Suprapubic skin (tissue), 4 donors: Measurements from ENCODE around the gene SLC30A1. TPM values are rescaled to one million over a fixed set of nuclear protein-coding genes. Genes with fewer than 3 reads are reported as not detected.
A peak's percentile ranks its signal among the peaks of the same experiment; 100 is the strongest.
"Not testable (repeated sequence)": the region's sequence is repeated elsewhere in the genome, so short reads cannot be mapped to it uniquely, and the experiment has no call there.

Experiments
- DNase-seq, 2 donors: peaks; one replicate each; pipeline ENCODE4 v3.0.0-alpha.2; 2019; ENCODE audit warnings: low spot score in 2 of 2
- H3K27ac ChIP-seq: fragments of 200-600 bp; sonication (generic); one replicate; pipeline ENCODE4 v1.5.1; 2019
- H3K27me3 ChIP-seq: fragments of 200-600 bp; sonication (generic); one replicate; pipeline ENCODE4 v1.5.1; 2019
- H3K36me3 ChIP-seq: fragments of 200-600 bp; sonication (generic); one replicate; pipeline ENCODE4 v1.5.1; 2019
- H3K4me1 ChIP-seq: fragments of 200-600 bp; sonication (generic); one replicate; pipeline ENCODE4 v1.5.1; 2019
- H3K4me3 ChIP-seq: fragments of 200-600 bp; sonication (generic); one replicate; pipeline ENCODE4 v1.5.1; 2019; ENCODE audit warnings: mild to moderate bottlenecking
- H3K9me3 ChIP-seq: fragments of 200-600 bp; sonication (generic); one replicate; pipeline ENCODE4 v1.5.1; 2019
- EP300 ChIP-seq: sonication (generic); formaldehyde crosslinking; IDR thresholded peaks from one replicate; pipeline ENCODE4 v1.6.1; 2017; ENCODE audit warnings: antibody characterized with exemption
- POLR2A ChIP-seq, 2 donors: fragments of 450-650 bp; IDR thresholded peaks; one replicate each; pipeline ENCODE4 v1.6.1; 2017; ENCODE audit warnings: antibody characterized with exemption in 2 of 2, mild to moderate bottlenecking in 2 of 2, moderate library complexity in 2 of 2
- POLR2AphosphoS5 ChIP-seq, 3 donors: sonication (generic); formaldehyde crosslinking; IDR thresholded peaks; one replicate each; pipeline ENCODE4 v1.6.1; 2017; ENCODE audit warnings: antibody characterized with exemption in 3 of 3
- WGBS: methylation state at CpG from one replicate; pipeline ENCODE4 v1.1.5; 2018; 5-methylcytosine and 5-hydroxymethylcytosine counted together
- total RNA-seq, 4 donors: library from RNA; depleted of rRNA; stranded (reverse); fragments of >200 nt; gene quantifications; one replicate each; pipeline ENCODE4 v1.1.0, GENCODE V29; 2016
- TF ChIP-seq, protein P1 (sequence below), 2 donors: fragments of 200-600 bp in 1 of 2; fragments of 450-650 bp in 1 of 2; sonication (generic) in 1 of 2; IDR thresholded peaks; one replicate each; pipeline ENCODE4 v1.5.1; 2016 to 2019; ENCODE audit warnings: antibody characterized with exemption in 2 of 2, mild to moderate bottlenecking in 1 of 2, moderate library complexity in 1 of 2

Gene SLC30A1
- total RNA-seq, 4 donors from 2014 or later = 8.9 to 42.5 (median 29.8) TPM

DNA sequence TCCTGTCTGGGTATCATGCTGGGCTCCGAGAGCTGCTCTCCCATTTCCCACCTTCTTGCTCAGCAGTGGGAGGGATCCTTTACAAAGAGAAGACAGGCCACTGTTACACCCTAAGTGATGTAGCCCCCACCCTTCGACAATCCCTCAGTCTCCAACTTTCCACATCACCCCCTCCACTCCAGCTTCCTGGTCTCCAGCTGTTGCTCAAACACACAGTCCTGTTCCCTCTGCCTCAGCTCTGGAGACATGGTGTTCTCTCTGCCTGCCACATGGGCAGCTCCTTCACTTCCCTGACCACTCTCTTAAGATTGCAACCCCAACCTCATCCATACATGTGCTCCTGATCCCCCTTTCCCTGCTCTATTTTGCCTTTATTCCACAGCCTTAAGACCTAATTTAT lies 37.7 kb downstream of the SLC30A1 start:
- H3K4me1 ChIP-seq = peaks cover 10% of the 10 kb centered on the region
- TF ChIP-seq, protein P1, sequence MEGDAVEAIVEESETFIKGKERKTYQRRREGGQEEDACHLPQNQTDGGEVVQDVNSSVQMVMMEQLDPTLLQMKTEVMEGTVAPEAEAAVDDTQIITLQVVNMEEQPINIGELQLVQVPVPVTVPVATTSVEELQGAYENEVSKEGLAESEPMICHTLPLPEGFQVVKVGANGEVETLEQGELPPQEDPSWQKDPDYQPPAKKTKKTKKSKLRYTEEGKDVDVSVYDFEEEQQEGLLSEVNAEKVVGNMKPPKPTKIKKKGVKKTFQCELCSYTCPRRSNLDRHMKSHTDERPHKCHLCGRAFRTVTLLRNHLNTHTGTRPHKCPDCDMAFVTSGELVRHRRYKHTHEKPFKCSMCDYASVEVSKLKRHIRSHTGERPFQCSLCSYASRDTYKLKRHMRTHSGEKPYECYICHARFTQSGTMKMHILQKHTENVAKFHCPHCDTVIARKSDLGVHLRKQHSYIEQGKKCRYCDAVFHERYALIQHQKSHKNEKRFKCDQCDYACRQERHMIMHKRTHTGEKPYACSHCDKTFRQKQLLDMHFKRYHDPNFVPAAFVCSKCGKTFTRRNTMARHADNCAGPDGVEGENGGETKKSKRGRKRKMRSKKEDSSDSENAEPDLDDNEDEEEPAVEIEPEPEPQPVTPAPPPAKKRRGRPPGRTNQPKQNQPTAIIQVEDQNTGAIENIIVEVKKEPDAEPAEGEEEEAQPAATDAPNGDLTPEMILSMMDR (IDR thresholded peaks at IDR 0.05) = no peak
- TF ChIP-seq POLR2A (IDR thresholded peaks at IDR 0.05) (no peak), EP300 (no peak), POLR2AphosphoS5 (IDR thresholded peaks at IDR 0.05) (no peak)
- H3K27me3 ChIP-seq = no peaks in the 10 kb centered on the region
- H3K4me3 ChIP-seq = no peak overlapping the region
- H3K9me3 ChIP-seq = no peaks in the 10 kb centered on the region
- no peak for DNase-seq
- 92% methylated on average over 2 of the region's 2 CpGs for WGBS
- H3K36me3 ChIP-seq = no peaks in the 10 kb centered on the region
- H3K27ac ChIP-seq = peak overlapping the region; percentile 1

DNA sequence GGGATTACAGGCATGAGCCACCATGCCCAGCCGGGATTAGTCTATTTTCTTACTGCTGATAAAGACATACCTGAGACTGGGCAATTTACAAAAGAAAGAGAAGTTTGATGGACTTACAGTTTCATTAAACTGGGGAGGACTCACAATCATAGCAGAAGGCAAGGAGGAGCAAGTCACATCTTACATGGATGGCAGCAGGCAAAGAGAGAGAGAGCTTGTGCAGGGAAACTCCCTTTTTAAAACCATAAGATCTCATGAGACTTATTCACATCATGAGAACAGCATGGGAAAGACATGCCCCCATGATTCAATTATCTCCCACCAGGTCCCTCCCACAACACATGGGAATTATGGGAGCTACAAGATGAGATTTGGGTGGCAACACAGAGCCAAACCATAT lies 38.1 kb downstream of the SLC30A1 start:
- H3K27ac ChIP-seq, DNase-seq, H3K27me3 ChIP-seq, H3K4me3 ChIP-seq, H3K36me3 ChIP-seq, H3K9me3 ChIP-seq: not testable (repeated sequence)
- 93% methylated on average over 1 of the region's 1 CpG for WGBS
- peaks cover 10% of the 10 kb centered on the region for H3K4me1 ChIP-seq

DNA sequence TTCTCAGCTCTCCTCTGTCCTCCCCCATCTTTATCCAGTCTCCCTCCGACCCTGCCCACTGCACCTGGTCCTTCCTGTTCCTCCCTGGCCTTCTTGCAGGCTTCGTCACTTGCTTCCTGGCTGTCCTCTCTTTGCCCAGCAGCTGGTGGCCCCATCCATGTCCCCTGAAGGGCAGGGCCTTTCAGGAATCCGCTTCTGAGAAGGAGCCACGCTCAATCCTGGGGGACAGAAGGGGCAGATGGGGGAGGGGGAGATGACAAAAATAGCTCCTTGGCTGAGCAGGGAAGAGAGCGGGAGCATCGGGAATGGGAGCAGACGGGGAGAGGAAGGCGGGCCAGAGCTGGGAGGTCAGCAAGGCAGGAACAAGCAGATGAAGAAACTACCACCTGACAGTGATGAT lies 40.7 kb downstream of the SLC30A1 start:
- H3K27me3 ChIP-seq = no peaks in the 10 kb centered on the region
- TF ChIP-seq POLR2A (IDR thresholded peaks at IDR 0.05) = no peak
- TF ChIP-seq, protein P1 (IDR thresholded peaks at IDR 0.05) = no peak
- no peak for TF ChIP-seq EP300
- TF ChIP-seq POLR2AphosphoS5 (IDR thresholded peaks at IDR 0.05) = no peak
- H3K36me3 ChIP-seq = no peaks in the 10 kb centered on the region
- H3K27ac ChIP-seq = no peak overlapping the region
- no peak overlapping the region for H3K4me3 ChIP-seq
- H3K4me1 ChIP-seq = peaks cover 10% of the 10 kb centered on the region
- H3K9me3 ChIP-seq = no peaks in the 10 kb centered on the region
- WGBS = 74% methylated on average over 8 of the region's 8 CpGs
- no peak for DNase-seq

DNA sequence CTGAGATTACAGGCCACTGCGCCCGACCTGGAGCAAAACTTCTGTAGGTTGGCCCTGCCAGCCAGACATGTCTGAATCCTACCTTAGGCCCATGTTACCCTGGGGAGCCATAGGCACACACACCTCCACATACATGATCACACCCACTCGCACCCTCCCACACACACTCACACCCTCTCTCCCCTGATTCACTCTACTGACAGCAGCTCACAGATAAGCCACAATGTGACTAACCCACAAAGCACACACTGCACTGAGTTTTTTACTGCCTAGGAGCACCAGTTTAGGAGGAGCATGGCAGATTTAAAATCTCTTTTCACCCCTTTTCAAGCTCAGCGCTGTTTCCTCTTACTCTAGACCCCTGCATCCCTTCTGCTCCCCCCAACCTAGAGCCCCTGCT lies 41.7 kb downstream of the SLC30A1 start:
- 100% methylated on average over 4 of the region's 4 CpGs for WGBS
- Histone ChIP-seq H3K36me3 (no peaks in the 10 kb centered on the region), H3K4me1 (peaks cover under 1% of the 10 kb centered on the region), H3K27me3 (no peaks in the 10 kb centered on the region), H3K9me3 (no peaks in the 10 kb centered on the region), H3K4me3 (no peak overlapping the region), H3K27ac (no peak overlapping the region)
- no peak for DNase-seq
- TF ChIP-seq POLR2AphosphoS5 (IDR thresholded peaks at IDR 0.05) (no peak), EP300 (no peak), POLR2A (IDR thresholded peaks at IDR 0.05) (no peak)
- TF ChIP-seq, protein P1 (IDR thresholded peaks at IDR 0.05) = no peak

DNA sequence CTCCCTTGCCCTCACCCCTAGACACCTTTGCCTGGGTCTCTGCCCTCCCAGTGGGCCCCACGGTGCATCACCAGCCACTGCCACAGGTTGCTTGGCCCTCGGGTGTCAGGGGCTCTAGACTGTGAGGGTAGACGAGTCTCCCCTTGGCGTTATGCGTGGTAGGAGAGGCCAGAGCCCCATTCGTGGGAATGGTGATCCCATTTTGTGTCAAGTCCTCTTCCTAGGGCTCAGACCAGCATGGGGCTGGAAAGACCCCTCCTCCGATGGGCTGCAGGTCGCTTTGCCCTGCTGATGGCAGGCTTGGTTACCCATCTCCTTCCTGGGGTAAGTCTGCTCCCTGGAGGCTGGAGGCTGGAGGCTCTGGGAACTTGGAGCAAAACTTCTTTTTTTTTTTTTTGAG lies 42.4 kb downstream of the SLC30A1 start:
- no peak for DNase-seq
- H3K27me3 ChIP-seq = no peaks in the 10 kb centered on the region
- no peak overlapping the region for H3K27ac ChIP-seq
- H3K36me3 ChIP-seq = no peaks in the 10 kb centered on the region
- WGBS = 73% methylated on average over 8 of the region's 8 CpGs
- H3K4me3 ChIP-seq = no peak overlapping the region
- no peaks in the 10 kb centered on the region for H3K9me3 ChIP-seq
- no peaks in the 10 kb centered on the region for H3K4me1 ChIP-seq
- TF ChIP-seq EP300 = no peak
- TF ChIP-seq POLR2A (IDR thresholded peaks at IDR 0.05) = no peak
- TF ChIP-seq, protein P1 (IDR thresholded peaks at IDR 0.05) = no peak
- no peak for TF ChIP-seq POLR2AphosphoS5 (IDR thresholded peaks at IDR 0.05)

DNA sequence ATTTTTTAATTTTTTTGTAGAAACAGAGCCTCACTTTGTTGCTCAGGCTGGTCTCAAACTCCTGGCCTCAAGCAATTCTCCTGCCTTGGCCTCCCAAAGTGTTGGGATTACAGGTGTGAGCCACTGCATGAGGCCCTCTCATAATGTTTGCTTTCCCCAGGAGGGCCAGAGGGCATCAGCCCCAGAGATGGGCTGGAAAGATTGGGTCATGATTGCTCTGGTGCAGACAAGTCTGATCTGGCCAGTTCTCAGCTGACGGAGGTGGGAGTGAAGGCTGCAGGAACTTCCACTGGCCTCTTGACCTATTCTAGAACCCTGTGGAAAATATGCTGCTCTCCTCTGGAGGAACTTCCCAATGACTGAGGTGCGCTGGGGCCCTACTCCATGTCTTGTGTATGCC lies 43.6 kb downstream of the SLC30A1 start:
- no peak overlapping the region for H3K27ac ChIP-seq
- no peak overlapping the region for H3K4me3 ChIP-seq
- 100% methylated on average over 2 of the region's 2 CpGs for WGBS
- DNase-seq = no peak
- TF ChIP-seq POLR2A (IDR thresholded peaks at IDR 0.05) (no peak), POLR2AphosphoS5 (IDR thresholded peaks at IDR 0.05) (no peak), EP300 (no peak)
- TF ChIP-seq, protein P1 (IDR thresholded peaks at IDR 0.05) = no peak
- no peaks in the 10 kb centered on the region for H3K9me3 ChIP-seq
- no peaks in the 10 kb centered on the region for H3K27me3 ChIP-seq
- no peaks in the 10 kb centered on the region for H3K36me3 ChIP-seq
- H3K4me1 ChIP-seq = no peaks in the 10 kb centered on the region
